K562 (cell line): Measurements from ENCODE around the gene MEX3A. TPM values are rescaled to one million over a fixed set of nuclear protein-coding genes. Genes with fewer than 3 reads are reported as not detected.
A peak's percentile ranks its signal among the peaks of the same experiment; 100 is the strongest.

ENCODE experiments used
- CBFB ChIP-seq: sonication (generic); formaldehyde crosslinking; IDR thresholded peaks from 2 replicates; pipeline ENCODE4 v1.4.0; 2020; ENCODE audit warnings: mild to moderate bottlenecking, missing genetic modification reagents
- CTBP1 ChIP-seq: fragments of 450-650 bp; IDR thresholded peaks from 2 replicates; pipeline ENCODE4 v1.6.1; 2016; ENCODE audit warnings: borderline replicate concordance
- CXXC5 ChIP-seq: fragments of 250-450 bp; sonication (Bioruptor Pico); IDR thresholded peaks from 2 replicates; pipeline ENCODE4 v1.8.0; 2022; ENCODE audit warnings: inconsistent platforms, mild to moderate bottlenecking, moderate library complexity
- GTF2A2 ChIP-seq: IDR thresholded peaks from 2 replicates; pipeline ENCODE4 v1.6.1; 2016; ENCODE audit warnings: mild to moderate bottlenecking, missing genetic modification characterization, missing compliant biosample characterization
- MAFK ChIP-seq: IDR thresholded peaks from 2 replicates; pipeline ENCODE4 v1.6.1; 2011; ENCODE audit warnings: low read length, improper control_type of control experiment
- MTA3 ChIP-seq: fragments of 450-650 bp; formaldehyde crosslinking; IDR thresholded peaks from 2 replicates; pipeline ENCODE4 v1.6.1; 2017; ENCODE audit warnings: mild to moderate bottlenecking, borderline replicate concordance
- NFE2 ChIP-seq: IDR thresholded peaks from 2 replicates; pipeline ENCODE4 v1.6.1; 2014; ENCODE audit warnings: antibody characterized with exemption, low read depth
- POLR2AphosphoS5 ChIP-seq: IDR thresholded peaks from 2 replicates; pipeline ENCODE4 v1.6.1; 2011; ENCODE audit warnings: mild to moderate bottlenecking, low read depth, low read length, moderate library complexity; ENCODE audit not compliant: control insufficient read depth, insufficient read depth
- SMAD2 ChIP-seq: fragments of 150-350 bp; IDR thresholded peaks from 2 replicates; pipeline ENCODE4 v1.6.1; 2014; ENCODE audit warnings: low read depth, mild to moderate bottlenecking, low read length
- SP1 ChIP-seq: sonication (generic); formaldehyde crosslinking; IDR thresholded peaks from 2 replicates; pipeline ENCODE4 v1.8.1; 2022; ENCODE audit warnings: mild to moderate bottlenecking, missing genetic modification reagents
- SP2 ChIP-seq: IDR thresholded peaks from 2 replicates; pipeline ENCODE4 v1.6.1; 2011; ENCODE audit warnings: mild to moderate bottlenecking, low read depth, low read length, moderate library complexity; ENCODE audit not compliant: poor library complexity, severe bottlenecking; ENCODE audit errors: extremely low read depth
- XRCC3 ChIP-seq: fragments of 450-650 bp; IDR thresholded peaks from 2 replicates; pipeline ENCODE4 v1.6.1; 2017; ENCODE audit warnings: mild to moderate bottlenecking, moderate library complexity
- ZNF174 ChIP-seq: fragments of 250-450 bp; sonication (Bioruptor Pico); IDR thresholded peaks from 2 replicates; pipeline ENCODE4 v1.4.0; 2020; ENCODE audit warnings: mild to moderate bottlenecking
- ZNF444 ChIP-seq: fragments of 250-450 bp; sonication (Bioruptor Pico); IDR thresholded peaks from 2 replicates; pipeline ENCODE4 v1.4.0; 2020; ENCODE audit warnings: mild to moderate bottlenecking, moderate library complexity
- ZNF77 ChIP-seq: fragments of 250-450 bp; sonication (Bioruptor Pico); IDR thresholded peaks from 2 replicates; pipeline ENCODE4 v1.5.0; 2020
- polyA plus RNA-seq, 8 experiments: library from polyadenylated mRNA; depleted of rRNA in 4 of 8; stranded (reverse) in 5 of 8; unstranded in 3 of 8; fragments of >200 nt; fragmentation: Nextera tagmentation in 2 of 8; fragmentation: Illumina TruSeq in 1 of 8; extraction: Ambion mirVana in 2 of 8; extraction: Trizol in 1 of 8; gene quantifications; 2 replicates each; pipeline versions ENCODE4 v1.2.1 to v1.2.3, GENCODE V29; 2011 to 2014; ENCODE audit warnings: inconsistent platforms in 1 of 8, missing spikeins in 1 of 8
- total RNA-seq, 7 experiments: library from RNA; depleted of rRNA in 6 of 7; stranded (reverse); fragments of >200 nt in 6 of 7; fragmentation: Illumina TruSeq in 2 of 7; extraction: Trizol in 2 of 7; gene quantifications; 2 replicates each; pipeline versions ENCODE4 v1.2.1 to v1.2.3, GENCODE V29; 2011 to 2021; ENCODE audit warnings: low replicate concordance in 1 of 7
- TF ChIP-seq, protein P1 (sequence below), 3 experiments: fragments of 200-800 bp in 1 of 3; sonication (Bioruptor generic) in 1 of 3; sonication (generic) in 1 of 3; formaldehyde crosslinking in 1 of 3; IDR thresholded peaks; 2 replicates each; pipeline versions ENCODE4 v1.6.1 to v1.8.0; 2016 to 2022; ENCODE audit warnings: mild to moderate bottlenecking in 2 of 3, missing compliant biosample characterization in 2 of 3, missing genetic modification characterization in 2 of 3, missing genetic modification reagents in 1 of 3
- TF ChIP-seq, protein P2 (sequence below): sonication (generic); formaldehyde crosslinking; IDR thresholded peaks from 2 replicates; pipeline ENCODE4 v1.8.1; 2023; ENCODE audit warnings: mild to moderate bottlenecking, missing genetic modification reagents
- TF ChIP-seq, protein P3 (sequence below): conservative IDR thresholded peaks from 2 replicates; pipeline ENCODE4 v1.6.1; 2011; ENCODE audit warnings: low read depth, mild to moderate bottlenecking, low read length; ENCODE audit not compliant: control insufficient read depth
- TF ChIP-seq, protein P4 (sequence below): sonication (generic); formaldehyde crosslinking; IDR thresholded peaks from 2 replicates; pipeline ENCODE4 v1.8.1; 2023; ENCODE audit warnings: mild to moderate bottlenecking, missing genetic modification reagents
- TF ChIP-seq, protein P5 (sequence below): fragments of 450-650 bp; IDR thresholded peaks from 2 replicates; pipeline ENCODE4 v1.6.1; 2016

The MEX3A gene
- total and polyA plus RNA-seq, 9 of the 15 experiments (the other 6 are each of a cell fraction or from before 2014, with no cell fraction given): 0.36 to 13.7 (median 5.2) TPM

DNA sequence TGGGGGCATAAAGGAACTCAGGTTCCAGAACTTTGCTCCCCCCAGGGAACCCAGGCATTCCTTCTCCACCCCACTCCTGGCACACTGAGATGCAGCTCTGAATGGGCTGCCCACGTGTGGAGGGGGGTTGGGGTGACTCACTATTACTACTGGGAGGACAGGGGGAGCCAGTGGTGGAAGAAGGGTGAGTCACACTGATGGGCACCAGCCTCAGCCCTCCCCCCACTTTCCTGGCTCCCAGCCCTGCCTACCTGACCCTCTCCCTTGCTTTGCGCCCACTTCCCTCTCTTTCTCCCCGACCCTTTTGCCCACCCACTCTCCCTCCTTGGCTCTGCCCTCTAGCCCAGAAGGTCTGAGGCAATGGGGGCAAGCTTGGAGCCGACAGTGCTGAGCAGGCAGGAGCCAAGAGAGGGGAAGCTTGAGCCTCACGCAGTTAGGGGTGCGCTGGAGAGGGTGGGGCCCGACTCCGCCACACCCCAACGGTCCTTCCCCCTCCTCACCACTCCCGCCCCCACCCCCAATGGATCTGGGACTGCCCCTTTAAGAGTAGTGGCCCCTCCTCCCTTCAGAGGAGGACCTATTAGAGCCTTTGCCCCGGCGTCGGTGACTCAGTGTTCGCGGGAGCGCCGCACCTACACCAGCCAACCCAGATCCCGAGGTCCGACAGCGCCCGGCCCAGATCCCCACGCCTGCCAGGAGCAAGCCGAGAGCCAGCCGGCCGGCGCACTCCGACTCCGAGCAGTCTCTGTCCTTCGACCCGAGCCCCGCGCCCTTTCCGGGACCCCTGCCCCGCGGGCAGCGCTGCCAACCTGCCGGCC is 32.0 kb upstream of the MEX3A start, which contains the start of gene LMNA (continued):
- TF ChIP-seq CXXC5 (peak; percentile 36; the same call in 1 of the 2 replicates), CTBP1 (peak; percentile 77), CBFB (CRISPR knock-in tag) (no peak), NFE2 (peak; percentile 43), MAFK (no peak), POLR2AphosphoS5 (peak; percentile 78), SP1 (CRISPR knock-in tag) (peak; percentile 77), ZNF174 (CRISPR knock-in tag) (no peak), ZNF77 (CRISPR knock-in tag) (no peak), MTA3 (peak; percentile 81), SMAD2 (no peak), SP2 (no peak), ZNF444 (no peak), XRCC3 (no peak), GTF2A2 (tag) (no peak)
- TF ChIP-seq, protein P1, sequence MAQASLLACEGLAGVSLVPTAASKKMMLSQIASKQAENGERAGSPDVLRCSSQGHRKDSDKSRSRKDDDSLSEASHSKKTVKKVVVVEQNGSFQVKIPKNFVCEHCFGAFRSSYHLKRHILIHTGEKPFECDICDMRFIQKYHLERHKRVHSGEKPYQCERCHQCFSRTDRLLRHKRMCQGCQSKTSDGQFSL (CRISPR knock-in tag; IDR thresholded peaks at IDR 0.05): peak; percentile 79
- TF ChIP-seq, protein P1 (tag; IDR thresholded peaks at IDR 0.05): no peak
- TF ChIP-seq, protein P2, sequence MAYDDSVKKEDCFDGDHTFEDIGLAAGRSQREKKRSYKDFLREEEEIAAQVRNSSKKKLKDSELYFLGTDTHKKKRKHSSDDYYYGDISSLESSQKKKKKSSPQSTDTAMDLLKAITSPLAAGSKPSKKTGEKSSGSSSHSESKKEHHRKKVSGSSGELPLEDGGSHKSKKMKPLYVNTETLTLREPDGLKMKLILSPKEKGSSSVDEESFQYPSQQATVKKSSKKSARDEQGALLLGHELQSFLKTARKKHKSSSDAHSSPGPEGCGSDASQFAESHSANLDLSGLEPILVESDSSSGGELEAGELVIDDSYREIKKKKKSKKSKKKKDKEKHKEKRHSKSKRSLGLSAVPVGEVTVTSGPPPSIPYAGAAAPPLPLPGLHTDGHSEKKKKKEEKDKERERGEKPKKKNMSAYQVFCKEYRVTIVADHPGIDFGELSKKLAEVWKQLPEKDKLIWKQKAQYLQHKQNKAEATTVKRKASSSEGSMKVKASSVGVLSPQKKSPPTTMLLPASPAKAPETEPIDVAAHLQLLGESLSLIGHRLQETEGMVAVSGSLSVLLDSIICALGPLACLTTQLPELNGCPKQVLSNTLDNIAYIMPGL (CRISPR knock-in tag): no peak
- TF ChIP-seq, protein P3, sequence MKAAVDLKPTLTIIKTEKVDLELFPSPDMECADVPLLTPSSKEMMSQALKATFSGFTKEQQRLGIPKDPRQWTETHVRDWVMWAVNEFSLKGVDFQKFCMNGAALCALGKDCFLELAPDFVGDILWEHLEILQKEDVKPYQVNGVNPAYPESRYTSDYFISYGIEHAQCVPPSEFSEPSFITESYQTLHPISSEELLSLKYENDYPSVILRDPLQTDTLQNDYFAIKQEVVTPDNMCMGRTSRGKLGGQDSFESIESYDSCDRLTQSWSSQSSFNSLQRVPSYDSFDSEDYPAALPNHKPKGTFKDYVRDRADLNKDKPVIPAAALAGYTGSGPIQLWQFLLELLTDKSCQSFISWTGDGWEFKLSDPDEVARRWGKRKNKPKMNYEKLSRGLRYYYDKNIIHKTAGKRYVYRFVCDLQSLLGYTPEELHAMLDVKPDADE: 0 out of 2 replicates have a peak, but pooled peaks have one; percentile 24
- TF ChIP-seq, protein P4, sequence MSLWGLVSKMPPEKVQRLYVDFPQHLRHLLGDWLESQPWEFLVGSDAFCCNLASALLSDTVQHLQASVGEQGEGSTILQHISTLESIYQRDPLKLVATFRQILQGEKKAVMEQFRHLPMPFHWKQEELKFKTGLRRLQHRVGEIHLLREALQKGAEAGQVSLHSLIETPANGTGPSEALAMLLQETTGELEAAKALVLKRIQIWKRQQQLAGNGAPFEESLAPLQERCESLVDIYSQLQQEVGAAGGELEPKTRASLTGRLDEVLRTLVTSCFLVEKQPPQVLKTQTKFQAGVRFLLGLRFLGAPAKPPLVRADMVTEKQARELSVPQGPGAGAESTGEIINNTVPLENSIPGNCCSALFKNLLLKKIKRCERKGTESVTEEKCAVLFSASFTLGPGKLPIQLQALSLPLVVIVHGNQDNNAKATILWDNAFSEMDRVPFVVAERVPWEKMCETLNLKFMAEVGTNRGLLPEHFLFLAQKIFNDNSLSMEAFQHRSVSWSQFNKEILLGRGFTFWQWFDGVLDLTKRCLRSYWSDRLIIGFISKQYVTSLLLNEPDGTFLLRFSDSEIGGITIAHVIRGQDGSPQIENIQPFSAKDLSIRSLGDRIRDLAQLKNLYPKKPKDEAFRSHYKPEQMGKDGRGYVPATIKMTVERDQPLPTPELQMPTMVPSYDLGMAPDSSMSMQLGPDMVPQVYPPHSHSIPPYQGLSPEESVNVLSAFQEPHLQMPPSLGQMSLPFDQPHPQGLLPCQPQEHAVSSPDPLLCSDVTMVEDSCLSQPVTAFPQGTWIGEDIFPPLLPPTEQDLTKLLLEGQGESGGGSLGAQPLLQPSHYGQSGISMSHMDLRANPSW (CRISPR knock-in tag): no peak; the same call in 1 of the 2 replicates
- TF ChIP-seq, protein P5, sequence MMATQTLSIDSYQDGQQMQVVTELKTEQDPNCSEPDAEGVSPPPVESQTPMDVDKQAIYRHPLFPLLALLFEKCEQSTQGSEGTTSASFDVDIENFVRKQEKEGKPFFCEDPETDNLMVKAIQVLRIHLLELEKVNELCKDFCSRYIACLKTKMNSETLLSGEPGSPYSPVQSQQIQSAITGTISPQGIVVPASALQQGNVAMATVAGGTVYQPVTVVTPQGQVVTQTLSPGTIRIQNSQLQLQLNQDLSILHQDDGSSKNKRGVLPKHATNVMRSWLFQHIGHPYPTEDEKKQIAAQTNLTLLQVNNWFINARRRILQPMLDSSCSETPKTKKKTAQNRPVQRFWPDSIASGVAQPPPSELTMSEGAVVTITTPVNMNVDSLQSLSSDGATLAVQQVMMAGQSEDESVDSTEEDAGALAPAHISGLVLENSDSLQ: peak; percentile 73
